OCI-LY7 (cell line): Measurements from ENCODE around the gene DPP10. TPM values are rescaled to one million over a fixed set of nuclear protein-coding genes. Genes with fewer than 3 reads are reported as not detected.

Source experiments
- BruUV-seq: library from RNA; stranded (reverse); fragments of 400-500 nt; replicated peaks from 2 replicates; lab custom pipeline; 2021; lab: Mats Ljungman, UMichigan
- CTCF ChIA-PET: fragments of 300-600 bp; sonication (Branson Sonifier 250); formaldehyde crosslinking; loops from one replicate; lab custom pipeline; 2022; ENCODE audit warnings: antibody characterized with exemption; ENCODE audit not compliant: unreplicated experiment; lab: Charles Lee
- POLR2A ChIA-PET: fragments of 300-600 bp; sonication (Branson Sonifier 250); formaldehyde crosslinking; loops from one replicate; lab custom pipeline; 2022; ENCODE audit warnings: antibody characterized with exemption; lab: Charles Lee
- DNase-seq: peaks from one replicate; pipeline ENCODE4 v3.0.0-alpha.2; 2015; ENCODE audit warnings: low spot score
- H2AFZ ChIP-seq: fragments of 200-600 bp; sonication (generic), shearing (Covaris generic); 2 replicates; pipeline ENCODE4 v1.6.1; 2014; ENCODE audit warnings: mild to moderate bottlenecking, antibody characterized with exemption, low read length, moderate library complexity
- H3K27ac ChIP-seq: fragments of 200-600 bp; sonication (generic); 2 replicates; pipeline ENCODE4 v1.5.1; 2014; ENCODE audit warnings: mixed run types, low read depth, mild to moderate bottlenecking, moderate library complexity, low read length, inconsistent platforms; ENCODE audit not compliant: poor library complexity, severe bottlenecking
- H3K36me3 ChIP-seq: fragments of 200-600 bp; sonication (generic); 2 replicates; pipeline ENCODE4 v1.6.1; 2014; ENCODE audit warnings: mild to moderate bottlenecking, antibody characterized with exemption, low read length, moderate library complexity, mixed read lengths; ENCODE audit not compliant: insufficient read depth
- H3K4me1 ChIP-seq: fragments of 200-600 bp; sonication (generic); 2 replicates; pipeline ENCODE4 v1.5.1; 2014; ENCODE audit warnings: mild to moderate bottlenecking, low read length; ENCODE audit not compliant: insufficient read depth, poor library complexity, severe bottlenecking
- H3K4me2 ChIP-seq: fragments of 200-600 bp; sonication (generic); 2 replicates; pipeline ENCODE4 v1.6.1; 2014; ENCODE audit warnings: mild to moderate bottlenecking, low read length
- H3K4me3 ChIP-seq: fragments of 200-600 bp; sonication (generic); 2 replicates; pipeline ENCODE4 v1.5.1; 2014; ENCODE audit warnings: mild to moderate bottlenecking, low read depth, low read length; ENCODE audit not compliant: poor library complexity, severe bottlenecking
- H3K79me2 ChIP-seq: fragments of 200-600 bp; sonication (generic); 2 replicates; pipeline ENCODE4 v1.6.1; 2016; ENCODE audit warnings: low read depth, mild to moderate bottlenecking, low read length, moderate library complexity, mixed read lengths; ENCODE audit not compliant: insufficient read depth
- H3K9me2 ChIP-seq: fragments of 200-600 bp; sonication (generic); 2 replicates; pipeline ENCODE4 v1.6.1; 2016; ENCODE audit warnings: mild to moderate bottlenecking, low read length, mixed read lengths; ENCODE audit not compliant: insufficient read depth
- H3K9me3 ChIP-seq: fragments of 200-600 bp; sonication (generic); 2 replicates; pipeline ENCODE4 v1.6.1; 2014; ENCODE audit warnings: mild to moderate bottlenecking, mixed run types, low read length, mixed read lengths
- H4K20me1 ChIP-seq: fragments of 200-600 bp; sonication (generic); 2 replicates; pipeline ENCODE4 v1.6.1; 2014; ENCODE audit warnings: mild to moderate bottlenecking, antibody characterized with exemption, low read length, moderate library complexity, mixed read lengths; ENCODE audit not compliant: insufficient read depth
- EZH2phosphoT487 ChIP-seq: fragments of 200-600 bp; sonication (generic); IDR thresholded peaks from 2 replicates; pipeline ENCODE4 v1.6.1; 2018; ENCODE audit warnings: low read depth, borderline replicate concordance, mild to moderate bottlenecking, mixed run types, antibody characterized with exemption, low read length, moderate library complexity, mixed read lengths
- intact Hi-C: fragments of 100-400 bp; cut with micrococcal nuclease; formaldehyde crosslinking; loops from one replicate; pipeline ENCODE4 v1.10.0; 2022; ENCODE audit not compliant: unreplicated experiment
- total RNA-seq, 2 experiments: library from RNA; depleted of rRNA in 1 of 2; stranded (reverse); fragments of >200 nt in 1 of 2; shearing (Covaris generic) in 1 of 2; gene quantifications; 2 replicates each; pipeline ENCODE4 v1.2.3, GENCODE V29; 2014 to 2022
- TF ChIP-seq, protein P1 (sequence below): fragments of 200-600 bp; sonication (generic); conservative IDR thresholded peaks from 2 replicates; pipeline ENCODE4 v1.5.1; 2014; ENCODE audit warnings: mild to moderate bottlenecking, antibody characterized with exemption, low read length, moderate library complexity, mixed read lengths

Gene DPP10
- total RNA-seq, 2 experiments from 2014 or later: not detected

DNA sequence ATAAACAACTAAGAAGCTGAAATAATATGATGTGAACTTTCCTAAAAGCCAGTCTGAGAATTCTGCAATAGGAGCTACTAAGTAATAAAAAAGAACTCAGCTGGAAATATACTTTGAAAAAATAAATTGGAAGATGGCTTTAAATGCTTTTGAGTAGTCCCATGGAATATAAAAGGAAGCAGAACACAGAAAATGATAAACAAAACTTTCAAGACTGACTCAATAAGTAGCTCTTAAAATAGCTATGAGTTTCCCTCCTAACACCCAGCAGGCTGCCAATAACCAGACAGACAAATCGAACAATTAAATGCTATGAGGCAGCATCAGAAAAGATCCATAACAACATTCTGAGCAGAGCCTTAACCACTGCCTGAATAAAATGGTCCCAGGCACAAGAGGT, 319.9 kb downstream of the DPP10 start:
- H3K4me1 ChIP-seq: no peaks in the 10 kb centered on the region
- no peak for DNase-seq
- H4K20me1 ChIP-seq: no peaks in the 10 kb centered on the region
- no peaks in the 10 kb centered on the region for H3K9me2 ChIP-seq
- ChIA-PET POLR2A (interaction anchor here (1.1 kb wide), 1 partner anchor 18 kb away, joined by 3 read pairs; no protein-coding TSS in a partner anchor), CTCF (interaction anchor here (0.6 kb wide), 1 partner anchor 1914 kb away, joined by 3 read pairs; no protein-coding TSS in a partner anchor)
- no peak overlapping the region for H3K4me2 ChIP-seq
- no peak overlapping the region for H3K27ac ChIP-seq
- intact Hi-C loops: no loop called here
- H3K9me3 ChIP-seq: no peaks in the 10 kb centered on the region
- no peak overlapping the region for H2AFZ ChIP-seq
- TF ChIP-seq EZH2phosphoT487: no peak
- TF ChIP-seq, protein P1, sequence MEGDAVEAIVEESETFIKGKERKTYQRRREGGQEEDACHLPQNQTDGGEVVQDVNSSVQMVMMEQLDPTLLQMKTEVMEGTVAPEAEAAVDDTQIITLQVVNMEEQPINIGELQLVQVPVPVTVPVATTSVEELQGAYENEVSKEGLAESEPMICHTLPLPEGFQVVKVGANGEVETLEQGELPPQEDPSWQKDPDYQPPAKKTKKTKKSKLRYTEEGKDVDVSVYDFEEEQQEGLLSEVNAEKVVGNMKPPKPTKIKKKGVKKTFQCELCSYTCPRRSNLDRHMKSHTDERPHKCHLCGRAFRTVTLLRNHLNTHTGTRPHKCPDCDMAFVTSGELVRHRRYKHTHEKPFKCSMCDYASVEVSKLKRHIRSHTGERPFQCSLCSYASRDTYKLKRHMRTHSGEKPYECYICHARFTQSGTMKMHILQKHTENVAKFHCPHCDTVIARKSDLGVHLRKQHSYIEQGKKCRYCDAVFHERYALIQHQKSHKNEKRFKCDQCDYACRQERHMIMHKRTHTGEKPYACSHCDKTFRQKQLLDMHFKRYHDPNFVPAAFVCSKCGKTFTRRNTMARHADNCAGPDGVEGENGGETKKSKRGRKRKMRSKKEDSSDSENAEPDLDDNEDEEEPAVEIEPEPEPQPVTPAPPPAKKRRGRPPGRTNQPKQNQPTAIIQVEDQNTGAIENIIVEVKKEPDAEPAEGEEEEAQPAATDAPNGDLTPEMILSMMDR: no peak
- BruUV-seq: no TSS peak
- H3K4me3 ChIP-seq: no peak overlapping the region
- no peaks in the 10 kb centered on the region for H3K36me3 ChIP-seq
- H3K79me2 ChIP-seq: no peaks in the 10 kb centered on the region

DNA sequence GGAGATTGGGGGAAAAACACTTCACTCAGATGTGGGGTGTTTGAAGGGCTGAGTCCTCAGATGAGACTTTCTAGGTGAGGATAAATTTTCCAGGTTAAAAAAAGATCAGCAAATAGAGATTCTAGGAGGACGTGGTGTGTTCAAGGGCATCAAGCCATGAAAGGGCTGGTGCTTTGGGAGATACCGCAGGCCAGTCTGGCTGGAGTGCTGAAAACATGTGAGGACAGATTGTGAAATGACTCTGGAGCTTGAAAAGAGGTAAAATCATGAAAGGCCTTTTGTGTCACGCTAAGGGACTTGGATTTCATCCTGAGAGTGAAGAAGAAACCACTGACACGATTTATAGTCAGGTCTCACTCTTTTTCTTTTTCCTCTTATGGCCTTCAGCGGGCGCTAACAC, 320.5 kb downstream of the DPP10 start:
- no peaks in the 10 kb centered on the region for H3K4me1 ChIP-seq
- ChIA-PET POLR2A (no interaction called here), CTCF (interaction anchor here (0.6 kb wide), 1 partner anchor 1913 kb away, joined by 3 read pairs; no protein-coding TSS in a partner anchor)
- no peaks in the 10 kb centered on the region for H3K36me3 ChIP-seq
- TF ChIP-seq, protein P1: no peak
- no peak for TF ChIP-seq EZH2phosphoT487
- no TSS peak for BruUV-seq
- H3K4me3 ChIP-seq: no peak overlapping the region
- no peak overlapping the region for H2AFZ ChIP-seq
- H3K9me2 ChIP-seq: no peaks in the 10 kb centered on the region
- H4K20me1 ChIP-seq: no peaks in the 10 kb centered on the region
- intact Hi-C loops: no loop called here
- no peak for DNase-seq
- no peaks in the 10 kb centered on the region for H3K79me2 ChIP-seq
- H3K4me2 ChIP-seq: no peak overlapping the region
- H3K9me3 ChIP-seq: no peaks in the 10 kb centered on the region
- no peak overlapping the region for H3K27ac ChIP-seq

DNA sequence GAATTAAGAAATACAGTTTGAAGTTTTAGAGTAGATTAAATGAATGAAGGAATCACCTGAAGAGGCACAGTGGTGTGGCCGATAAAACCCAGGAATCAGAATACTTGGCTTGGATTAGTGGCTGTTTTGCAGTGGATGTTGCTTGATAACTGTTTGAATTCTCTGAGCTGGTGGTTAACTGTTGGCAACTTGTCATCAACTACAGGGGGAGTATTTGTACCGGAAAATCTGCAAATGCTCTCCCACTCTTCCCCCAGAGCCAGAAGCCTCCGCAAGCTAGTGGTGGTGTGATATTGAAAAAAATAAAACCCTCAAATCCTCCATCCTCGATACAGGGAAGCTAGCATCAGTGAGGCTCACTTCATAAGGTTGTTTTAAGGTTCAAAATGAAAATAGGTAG, 326.7 kb downstream of the DPP10 start:
- Histone ChIP-seq H2AFZ (no peak overlapping the region), H3K4me2 (no peak overlapping the region), H3K36me3 (no peaks in the 10 kb centered on the region), H3K4me1 (no peaks in the 10 kb centered on the region), H3K79me2 (no peaks in the 10 kb centered on the region), H4K20me1 (no peaks in the 10 kb centered on the region), H3K9me2 (no peaks in the 10 kb centered on the region), H3K9me3 (no peaks in the 10 kb centered on the region), H3K4me3 (no peak overlapping the region), H3K27ac (no peak overlapping the region)
- no TSS peak for BruUV-seq
- ChIA-PET CTCF (no interaction called here), POLR2A (no interaction called here)
- DNase-seq: no peak
- intact Hi-C loops: no loop called here
- TF ChIP-seq, protein P1: no peak
- no peak for TF ChIP-seq EZH2phosphoT487
